Right lobe of liver (tissue), 6 donors: ENCODE results near the gene GIGYF2. TPM values are rescaled to one million over a fixed set of nuclear protein-coding genes. Genes with fewer than 3 reads are reported as not detected.

ENCODE experiments used
- ATAC-seq, 4 donors: fragments of 200-7000 bp; cut with Tn5 transposase; one replicate each; pipeline ENCODE4 v1.9.1; 2020; ENCODE audit warnings: mild to moderate bottlenecking in 4 of 4, moderate library complexity in 4 of 4
- DNase-seq, 3 donors: peaks; one replicate each; pipeline ENCODE4 v3.0.0-alpha.2; 2020
- H3K27ac ChIP-seq, 3 donors: fragments of 200-600 bp; one replicate each; pipeline ENCODE4 v1.8.0; 2022
- H3K27me3 ChIP-seq, 2 donors: fragments of 200-600 bp; one replicate each; pipeline ENCODE4 v1.8.0; 2022
- H3K36me3 ChIP-seq, 4 donors: fragments of 200-600 bp; sonication (generic) in 1 of 4; one replicate each; pipeline versions ENCODE4 v1.5.1 to v1.8.0; 2017 to 2022; ENCODE audit warnings: control low read depth in 1 of 4
- H3K4me1 ChIP-seq, 4 donors: fragments of 200-600 bp; sonication (generic) in 1 of 4; one replicate each; pipeline versions ENCODE4 v1.5.1 to v1.8.0; 2017 to 2022; ENCODE audit warnings: control low read depth in 1 of 4
- H3K4me3 ChIP-seq, 3 donors: fragments of 200-600 bp; one replicate each; pipeline ENCODE4 v1.8.0; 2022
- H3K9me3 ChIP-seq, 4 donors: fragments of 200-600 bp; sonication (generic) in 1 of 4; one replicate each; pipeline versions ENCODE4 v1.5.1 to v1.8.0; 2017 to 2022; ENCODE audit warnings: control low read depth in 1 of 4
- POLR2A ChIP-seq: fragments of 450-650 bp; IDR thresholded peaks from one replicate; pipeline ENCODE4 v1.6.1; 2017; ENCODE audit warnings: antibody characterized with exemption, mild to moderate bottlenecking
- WGBS: methylation state at CpG from one replicate; pipeline ENCODE4 v1.1.6; 2018; ENCODE audit warnings: low coverage, low lambda C conversion rate; ENCODE audit not compliant: insufficient coverage; ENCODE audit errors: missing lambda C conversion rate; 5-methylcytosine and 5-hydroxymethylcytosine counted together
- intact Hi-C, 2 donors: fragments of 100-400 bp; cut with DNase I; formaldehyde crosslinking; loops; one replicate each; pipeline versions ENCODE4 v1.11.2 to v1.14.1; 2022
- total RNA-seq, 6 experiments: library from RNA; depleted of rRNA in 2 of 6; stranded (reverse); fragments of >200 nt in 2 of 6; fragmentation: NEBNext Ultra II Directional in 3 of 6; extraction: Animal tissue kit (Norgen Biotek cat#: 25700) in 3 of 6; gene quantifications; one replicate each; pipeline versions ENCODE4 v1.1.0 to v1.2.4, GENCODE V29; 2016 to 2023
- TF ChIP-seq, protein P1 (sequence below), 4 donors: fragments of 200-600 bp in 3 of 4; fragments of 450-650 bp in 1 of 4; IDR thresholded peaks; one replicate each; pipeline versions ENCODE4 v1.5.1 to v1.8.0; 2016 to 2022; ENCODE audit warnings: antibody characterized with exemption in 4 of 4, mild to moderate bottlenecking in 2 of 4
- donor health status: DM: no; HTN: yes; CAD: no.
- donor health status: DM: no; HTN: no; CAD: no.
- donor health status: DM: no; HTN: no; CAD: no.
- donor health status: DM: no; HTN: yes; CAD: no.
- donor health status: DM: no; HTN: yes; CAD: no.

The GIGYF2 gene
- total RNA-seq, 6 experiments from 2014 or later = 25.7 to 35.0 (median 32.6) TPM

DNA sequence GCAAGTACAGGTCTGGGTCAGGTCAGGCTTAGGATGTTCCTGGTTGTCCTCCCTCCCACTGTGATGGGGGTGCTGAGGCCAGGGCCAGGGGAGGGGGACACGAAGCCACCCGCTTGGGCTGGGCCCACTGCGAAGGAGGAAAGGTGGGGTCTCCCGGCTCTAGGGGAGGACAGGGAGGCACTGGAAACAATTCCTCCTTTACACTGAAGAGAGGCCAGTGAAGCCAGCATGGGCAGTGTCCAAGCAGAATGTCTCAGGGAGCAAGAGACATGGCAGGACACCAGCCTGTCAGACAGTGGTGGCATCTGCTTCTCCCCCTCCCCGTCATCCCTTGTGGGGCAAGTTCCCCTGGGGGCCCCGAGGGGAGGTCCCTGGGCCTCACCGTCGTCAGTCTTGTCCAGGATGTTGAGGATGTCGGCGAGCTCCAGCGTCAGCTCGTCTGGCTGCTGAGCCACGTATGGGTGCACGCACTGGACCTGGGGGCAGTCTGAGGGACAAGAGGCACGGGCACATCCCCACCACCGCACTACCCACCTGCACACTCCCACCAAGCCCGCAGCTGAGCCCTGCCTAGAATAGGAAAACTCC is 183.7 kb downstream of the GIGYF2 start:
- WGBS = 87% methylated on average over 6 of the region's 17 CpGs
- no peaks in the 10 kb centered on the region for H3K9me3 ChIP-seq
- no peaks in the 10 kb centered on the region for H3K27me3 ChIP-seq
- TF ChIP-seq, protein P1, sequence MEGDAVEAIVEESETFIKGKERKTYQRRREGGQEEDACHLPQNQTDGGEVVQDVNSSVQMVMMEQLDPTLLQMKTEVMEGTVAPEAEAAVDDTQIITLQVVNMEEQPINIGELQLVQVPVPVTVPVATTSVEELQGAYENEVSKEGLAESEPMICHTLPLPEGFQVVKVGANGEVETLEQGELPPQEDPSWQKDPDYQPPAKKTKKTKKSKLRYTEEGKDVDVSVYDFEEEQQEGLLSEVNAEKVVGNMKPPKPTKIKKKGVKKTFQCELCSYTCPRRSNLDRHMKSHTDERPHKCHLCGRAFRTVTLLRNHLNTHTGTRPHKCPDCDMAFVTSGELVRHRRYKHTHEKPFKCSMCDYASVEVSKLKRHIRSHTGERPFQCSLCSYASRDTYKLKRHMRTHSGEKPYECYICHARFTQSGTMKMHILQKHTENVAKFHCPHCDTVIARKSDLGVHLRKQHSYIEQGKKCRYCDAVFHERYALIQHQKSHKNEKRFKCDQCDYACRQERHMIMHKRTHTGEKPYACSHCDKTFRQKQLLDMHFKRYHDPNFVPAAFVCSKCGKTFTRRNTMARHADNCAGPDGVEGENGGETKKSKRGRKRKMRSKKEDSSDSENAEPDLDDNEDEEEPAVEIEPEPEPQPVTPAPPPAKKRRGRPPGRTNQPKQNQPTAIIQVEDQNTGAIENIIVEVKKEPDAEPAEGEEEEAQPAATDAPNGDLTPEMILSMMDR (IDR thresholded peaks at IDR 0.05) = no peak
- no peak for TF ChIP-seq POLR2A
- H3K36me3 ChIP-seq = no peaks in the 10 kb centered on the region
- no peak overlapping the region for H3K4me3 ChIP-seq
- intact Hi-C loops = no loop called here
- DNase-seq (no peak), ATAC-seq (no peak)
- H3K27ac ChIP-seq = no peak overlapping the region
- H3K4me1 ChIP-seq = no peaks in the 10 kb centered on the region

DNA sequence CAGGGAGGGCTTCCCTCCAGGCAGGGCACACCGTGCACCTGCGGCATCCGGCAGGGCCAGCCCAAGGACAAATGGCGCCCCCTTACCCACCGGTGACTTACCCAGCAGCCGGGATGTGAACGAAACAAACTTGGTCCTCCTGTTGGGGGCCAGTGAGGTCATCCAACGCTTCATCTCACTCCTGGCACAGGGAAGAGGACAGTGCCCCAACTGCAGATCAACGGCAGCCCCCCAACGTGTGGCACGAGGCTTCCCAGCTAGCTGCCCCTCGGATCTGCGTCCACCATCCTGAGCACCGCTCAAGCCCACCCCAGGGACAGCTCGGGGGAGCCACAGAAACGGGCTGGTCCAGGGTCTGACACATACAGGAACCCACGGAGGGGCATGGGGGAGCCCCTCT is 185.0 kb downstream of the GIGYF2 start:
- no peak for ATAC-seq
- no peak for TF ChIP-seq POLR2A
- TF ChIP-seq, protein P1 (IDR thresholded peaks at IDR 0.05) = no peak
- Histone ChIP-seq H3K4me3 (no peak overlapping the region), H3K27me3 (no peaks in the 10 kb centered on the region), H3K4me1 (no peaks in the 10 kb centered on the region), H3K36me3 (peaks cover 0 to under 1% (median 0%) of the 10 kb centered on the region in 4 donors), H3K27ac (no peak overlapping the region), H3K9me3 (no peaks in the 10 kb centered on the region)
- intact Hi-C loops = no loop called here
- DNase-seq = no peak
- WGBS = 67% methylated on average over 1 of the region's 17 CpGs

DNA sequence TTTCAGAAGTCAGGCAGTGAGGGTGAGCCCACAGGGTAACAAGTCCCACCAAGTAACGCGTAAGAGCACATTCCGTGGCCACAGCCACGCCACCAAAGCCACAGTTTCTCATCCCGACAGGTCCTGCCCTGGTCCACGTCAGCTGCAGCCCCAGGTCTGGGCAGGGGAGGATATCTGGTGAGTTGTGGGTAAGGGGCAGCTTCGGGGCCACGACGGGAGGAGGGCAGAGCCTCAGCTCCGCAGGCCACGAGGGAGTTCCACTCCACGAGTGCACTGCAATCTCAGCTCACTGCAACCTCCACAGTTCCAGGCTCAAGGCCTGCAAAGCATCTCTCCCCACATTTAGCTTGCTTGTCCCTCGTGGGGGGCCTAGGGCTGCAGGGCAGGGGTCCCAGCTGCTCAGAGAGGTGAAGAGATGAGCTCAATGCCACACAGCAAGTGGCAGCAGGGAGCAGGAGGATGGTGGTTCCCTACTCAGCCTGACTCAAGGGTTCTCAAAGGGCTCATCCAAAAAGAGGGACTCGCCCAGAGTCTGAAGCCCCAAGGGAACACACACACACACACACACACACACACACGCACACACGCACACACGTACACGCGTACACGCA is 185.5 kb downstream of the GIGYF2 start:
- intact Hi-C loops = no loop called here
- 88% methylated on average over 3 of the region's 20 CpGs for WGBS
- Histone ChIP-seq H3K36me3 (peaks cover 0 to 6% (median under 1%) of the 10 kb centered on the region in 4 donors), H3K4me1 (no peaks in the 10 kb centered on the region), H3K9me3 (no peaks in the 10 kb centered on the region), H3K27me3 (no peaks in the 10 kb centered on the region), H3K4me3 (no peak overlapping the region), H3K27ac (no peak overlapping the region)
- DNase-seq (no peak), ATAC-seq (no peak)
- TF ChIP-seq POLR2A = no peak
- TF ChIP-seq, protein P1 (IDR thresholded peaks at IDR 0.05) = no peak

DNA sequence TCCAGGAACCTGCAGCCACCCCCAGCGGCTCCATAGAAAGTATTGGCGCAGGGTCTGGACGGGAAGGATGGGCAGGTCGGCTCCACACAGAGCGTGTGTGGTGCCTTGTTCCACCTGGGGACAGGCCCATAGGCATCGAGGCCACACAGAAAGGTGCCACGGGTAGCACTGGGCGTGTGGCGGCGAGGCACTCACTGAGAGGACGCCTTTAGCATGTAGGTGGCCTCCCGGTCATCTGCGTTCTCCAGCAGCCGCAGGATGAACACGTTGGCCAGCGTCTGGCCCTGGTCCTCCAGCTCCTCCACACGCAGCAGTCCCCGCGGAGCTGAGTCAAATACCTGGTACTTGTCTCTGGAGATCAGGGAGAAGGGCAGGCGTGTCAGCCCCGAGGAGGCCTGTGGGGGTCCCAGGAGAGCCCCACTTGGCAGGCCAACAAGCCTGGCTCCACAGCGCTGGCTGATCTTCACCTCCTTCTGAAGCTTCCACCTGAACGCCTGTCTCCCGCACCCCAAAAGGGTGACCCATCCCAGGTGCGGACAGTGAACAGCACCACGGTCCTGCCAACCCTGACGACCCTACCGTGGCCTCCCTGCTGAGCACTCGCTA is 186.1 kb downstream of the GIGYF2 start:
- no peak overlapping the region for H3K4me3 ChIP-seq
- no peaks in the 10 kb centered on the region for H3K27me3 ChIP-seq
- WGBS = 100% methylated on average over 4 of the region's 29 CpGs
- H3K4me1 ChIP-seq = no peaks in the 10 kb centered on the region
- H3K36me3 ChIP-seq = peaks cover 0 to 8% (median 1%) of the 10 kb centered on the region in 4 donors
- no peak for TF ChIP-seq POLR2A
- TF ChIP-seq, protein P1 (IDR thresholded peaks at IDR 0.05) = no peak
- H3K9me3 ChIP-seq = no peaks in the 10 kb centered on the region
- intact Hi-C loops = no loop called here
- no peak overlapping the region for H3K27ac ChIP-seq
- no peak for DNase-seq
- ATAC-seq = no peak
